WTC11 (cell line): ENCODE measurements around the gene ST8SIA6. TPM values are rescaled to one million over a fixed set of nuclear protein-coding genes. Genes with fewer than 3 reads are reported as not detected.

Experiments used
- ATAC-seq: fragments of 200-7000 bp; cut with Tn5 transposase; 2 replicates; pipeline ENCODE4 v1.10.0; 2021; ENCODE audit warnings: mild to moderate bottlenecking, moderate library complexity
- CTCF ChIA-PET: fragments of 300-600 bp; sonication (Branson Sonifier 250); formaldehyde crosslinking; loops from one replicate; lab custom pipeline; 2021; ENCODE audit warnings: antibody characterized with exemption; lab: Charles Lee
- POLR2A ChIA-PET: fragments of 350-600 bp; sonication (Branson Sonifier 250); formaldehyde crosslinking; loops from one replicate; lab custom pipeline; 2021; ENCODE audit warnings: antibody characterized with exemption; lab: Charles Lee
- DNase-seq: peaks from one replicate; pipeline ENCODE4 v3.0.0; 2021; ENCODE audit warnings: low spot score
- H3K27ac Mint-ChIP-seq: 2 replicates; pipeline ENCODE4 v1.8.0; 2021; ENCODE audit warnings: mixed read lengths
- H3K27me3 Mint-ChIP-seq: 2 replicates; pipeline ENCODE4 v1.8.0; 2021; ENCODE audit warnings: low read depth, mild to moderate bottlenecking, moderate library complexity, mixed read lengths
- H3K36me3 Mint-ChIP-seq: 2 replicates; pipeline ENCODE4 v1.8.0; 2021; ENCODE audit warnings: mixed read lengths
- H3K4me1 Mint-ChIP-seq: 2 replicates; pipeline ENCODE4 v1.8.0; 2022; ENCODE audit warnings: mixed read lengths
- H3K4me3 Mint-ChIP-seq: 2 replicates; pipeline ENCODE4 v1.8.0; 2021; ENCODE audit warnings: mild to moderate bottlenecking, moderate library complexity, mixed read lengths
- H3K9me3 Mint-ChIP-seq: 2 replicates; pipeline ENCODE4 v1.8.0; 2021; ENCODE audit warnings: mixed read lengths
- GABPB1 ChIP-seq: sonication (generic); formaldehyde crosslinking; IDR thresholded peaks from 2 replicates; pipeline ENCODE4 v1.8.1; 2023; ENCODE audit warnings: mild to moderate bottlenecking, missing genetic modification reagents
- IRF2 ChIP-seq: sonication (generic); formaldehyde crosslinking; IDR thresholded peaks from 2 replicates; pipeline ENCODE4 v1.8.0; 2022; ENCODE audit warnings: low read depth, missing genetic modification reagents, borderline replicate concordance
- NFE2L1 ChIP-seq: sonication (generic); formaldehyde crosslinking; IDR thresholded peaks from 2 replicates; pipeline ENCODE4 v1.8.1; 2023; ENCODE audit warnings: missing genetic modification reagents
- NR1H2 ChIP-seq: sonication (generic); formaldehyde crosslinking; IDR thresholded peaks from 2 replicates; pipeline ENCODE4 v1.9.0; 2021; ENCODE audit warnings: mild to moderate bottlenecking, moderate library complexity, missing genetic modification reagents
- PRRX2 ChIP-seq: fragments of 250-450 bp; sonication (Bioruptor Pico); IDR thresholded peaks from 2 replicates; pipeline ENCODE4 v1.8.0; 2021; ENCODE audit warnings: mild to moderate bottlenecking
- SOX15 ChIP-seq: fragments of 250-450 bp; sonication (Bioruptor Pico); IDR thresholded peaks from 2 replicates; pipeline ENCODE4 v1.9.0; 2021; ENCODE audit warnings: mild to moderate bottlenecking
- TEAD4 ChIP-seq: sonication (generic); formaldehyde crosslinking; IDR thresholded peaks from 2 replicates; pipeline ENCODE4 v1.8.0; 2022; ENCODE audit warnings: mild to moderate bottlenecking, missing genetic modification reagents
- TP53 ChIP-seq: sonication (generic); formaldehyde crosslinking; IDR thresholded peaks from 2 replicates; pipeline ENCODE4 v1.8.1; 2023; ENCODE audit warnings: mild to moderate bottlenecking, missing genetic modification reagents
- ZNF671 ChIP-seq: fragments of 250-450 bp; sonication (Bioruptor Pico); IDR thresholded peaks from 2 replicates; pipeline ENCODE4 v1.8.0; 2021; ENCODE audit warnings: mild to moderate bottlenecking
- total RNA-seq: library from RNA; stranded (reverse); gene quantifications from 3 replicates; pipeline ENCODE4 v1.2.3, GENCODE V29; 2021
- TF ChIP-seq, protein P1 (sequence below): fragments of 250-450 bp; sonication (Bioruptor Pico); conservative IDR thresholded peaks from 2 replicates; pipeline ENCODE4 v1.9.0; 2021; ENCODE audit warnings: mild to moderate bottlenecking
- TF ChIP-seq, protein P2 (sequence below): sonication (generic); formaldehyde crosslinking; conservative IDR thresholded peaks from 2 replicates; pipeline ENCODE4 v1.8.1; 2022; ENCODE audit warnings: mild to moderate bottlenecking, missing genetic modification reagents
- TF ChIP-seq, protein P3 (sequence below): sonication (generic); formaldehyde crosslinking; IDR thresholded peaks from 2 replicates; pipeline ENCODE4 v1.8.1; 2022; ENCODE audit warnings: low read depth, mild to moderate bottlenecking, moderate library complexity, missing genetic modification reagents, borderline replicate concordance
- TF ChIP-seq, protein P4 (sequence below): fragments of 250-450 bp; sonication (Bioruptor Pico); IDR thresholded peaks from 2 replicates; pipeline ENCODE4 v1.8.0; 2021; ENCODE audit warnings: mild to moderate bottlenecking
- TF ChIP-seq, protein P5 (sequence below): sonication (generic); formaldehyde crosslinking; IDR thresholded peaks from 2 replicates; pipeline ENCODE4 v1.8.0; 2023; ENCODE audit warnings: missing genetic modification reagents, mild to moderate bottlenecking, borderline replicate concordance
- TF ChIP-seq, protein P6 (sequence below): sonication (generic); formaldehyde crosslinking; IDR thresholded peaks from 2 replicates; pipeline ENCODE4 v1.8.0; 2022; ENCODE audit warnings: mild to moderate bottlenecking, missing genetic modification reagents
- TF ChIP-seq, protein P7 (sequence below): sonication (generic); formaldehyde crosslinking; IDR thresholded peaks from 2 replicates; pipeline ENCODE4 v1.8.1; 2023; ENCODE audit warnings: mild to moderate bottlenecking, missing genetic modification reagents, moderate library complexity
- TF ChIP-seq, protein P8 (sequence below): fragments of 250-450 bp; sonication (Bioruptor Pico); IDR thresholded peaks from 2 replicates; pipeline ENCODE4 v1.9.0; 2021; ENCODE audit warnings: mild to moderate bottlenecking

The ST8SIA6 gene
- total RNA-seq, 1 experiment from 2014 or later, result 3.5 TPM

DNA sequence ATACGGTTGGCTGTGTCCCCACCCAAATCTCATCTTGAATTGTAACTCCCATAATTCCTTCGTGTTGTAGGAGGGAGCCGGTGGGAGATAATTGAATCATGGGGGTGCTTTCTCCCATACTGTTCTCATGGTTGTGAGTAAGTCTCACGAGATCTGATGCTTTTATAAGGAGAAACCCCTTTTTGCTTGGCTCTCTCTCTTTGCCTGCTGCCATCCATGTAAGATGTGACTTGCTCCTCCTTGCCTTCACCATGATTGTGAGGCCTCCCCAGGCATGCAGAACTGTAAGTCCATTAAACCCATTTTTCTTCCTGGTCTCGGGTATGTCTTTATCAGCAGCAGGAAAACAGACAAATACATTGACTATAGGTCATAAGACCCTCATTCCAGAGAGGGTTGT lies 15.9 kb upstream of the ST8SIA6 start:
- Mint-ChIP-seq H3K4me1 (peaks cover 24% of the 10 kb centered on the region), H3K27ac (no peak overlapping the region), H3K36me3 (peaks cover 7% of the 10 kb centered on the region), H3K9me3 (peaks cover 13% of the 10 kb centered on the region), H3K4me3 (no peak overlapping the region), H3K27me3 (peaks cover 2% of the 10 kb centered on the region; the same call in 1 of the 2 replicates)
- TF ChIP-seq, protein P1, sequence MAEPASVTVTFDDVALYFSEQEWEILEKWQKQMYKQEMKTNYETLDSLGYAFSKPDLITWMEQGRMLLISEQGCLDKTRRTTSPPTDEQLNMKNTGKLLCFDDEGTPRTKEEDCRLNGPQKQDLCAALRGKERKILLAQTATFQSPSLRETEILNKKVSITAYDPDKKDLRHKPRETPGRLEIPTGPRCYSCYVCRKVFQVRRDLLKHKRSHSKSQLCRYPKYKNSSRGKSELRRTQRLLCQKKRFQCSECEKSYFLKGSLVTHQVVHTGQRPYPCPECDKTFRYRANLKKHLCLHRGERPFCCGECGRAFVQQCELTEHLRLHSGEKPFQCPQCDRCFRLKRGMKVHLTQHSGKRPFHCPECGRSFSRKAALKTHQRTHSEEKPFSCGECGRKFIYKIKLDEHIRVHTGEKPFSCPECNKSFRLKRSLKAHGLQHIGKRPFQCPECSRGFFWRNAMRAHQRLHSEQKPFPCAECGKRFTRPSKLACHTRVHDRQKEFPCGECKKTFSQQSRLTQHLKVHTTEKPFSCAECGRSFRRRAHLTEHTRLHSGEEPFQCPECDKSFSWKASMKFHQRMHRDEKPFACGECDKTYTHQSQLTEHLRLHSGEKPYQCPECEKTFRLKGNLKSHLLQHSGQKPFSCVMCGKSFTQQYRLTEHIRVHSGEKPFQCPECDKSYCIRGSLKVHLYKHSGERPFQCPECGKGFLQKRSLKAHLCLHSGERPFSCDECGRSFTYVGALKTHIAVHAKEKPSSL (CRISPR knock-in tag), result no peak
- TF ChIP-seq, protein P2, sequence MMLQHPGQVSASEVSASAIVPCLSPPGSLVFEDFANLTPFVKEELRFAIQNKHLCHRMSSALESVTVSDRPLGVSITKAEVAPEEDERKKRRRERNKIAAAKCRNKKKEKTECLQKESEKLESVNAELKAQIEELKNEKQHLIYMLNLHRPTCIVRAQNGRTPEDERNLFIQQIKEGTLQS (CRISPR knock-in tag), result no peak
- TF ChIP-seq TEAD4 (CRISPR knock-in tag) (no peak), TP53 (CRISPR knock-in tag) (no peak), SOX15 (CRISPR knock-in tag) (no peak), ZNF671 (CRISPR knock-in tag) (no peak), NFE2L1 (CRISPR knock-in tag) (no peak), GABPB1 (CRISPR knock-in tag) (no peak), NR1H2 (CRISPR knock-in tag) (no peak), PRRX2 (no peak), IRF2 (CRISPR knock-in tag) (no peak)
- TF ChIP-seq, protein P3, sequence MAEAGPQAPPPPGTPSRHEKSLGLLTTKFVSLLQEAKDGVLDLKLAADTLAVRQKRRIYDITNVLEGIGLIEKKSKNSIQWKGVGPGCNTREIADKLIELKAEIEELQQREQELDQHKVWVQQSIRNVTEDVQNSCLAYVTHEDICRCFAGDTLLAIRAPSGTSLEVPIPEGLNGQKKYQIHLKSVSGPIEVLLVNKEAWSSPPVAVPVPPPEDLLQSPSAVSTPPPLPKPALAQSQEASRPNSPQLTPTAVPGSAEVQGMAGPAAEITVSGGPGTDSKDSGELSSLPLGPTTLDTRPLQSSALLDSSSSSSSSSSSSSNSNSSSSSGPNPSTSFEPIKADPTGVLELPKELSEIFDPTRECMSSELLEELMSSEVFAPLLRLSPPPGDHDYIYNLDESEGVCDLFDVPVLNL (CRISPR knock-in tag), result no peak
- TF ChIP-seq, protein P4, sequence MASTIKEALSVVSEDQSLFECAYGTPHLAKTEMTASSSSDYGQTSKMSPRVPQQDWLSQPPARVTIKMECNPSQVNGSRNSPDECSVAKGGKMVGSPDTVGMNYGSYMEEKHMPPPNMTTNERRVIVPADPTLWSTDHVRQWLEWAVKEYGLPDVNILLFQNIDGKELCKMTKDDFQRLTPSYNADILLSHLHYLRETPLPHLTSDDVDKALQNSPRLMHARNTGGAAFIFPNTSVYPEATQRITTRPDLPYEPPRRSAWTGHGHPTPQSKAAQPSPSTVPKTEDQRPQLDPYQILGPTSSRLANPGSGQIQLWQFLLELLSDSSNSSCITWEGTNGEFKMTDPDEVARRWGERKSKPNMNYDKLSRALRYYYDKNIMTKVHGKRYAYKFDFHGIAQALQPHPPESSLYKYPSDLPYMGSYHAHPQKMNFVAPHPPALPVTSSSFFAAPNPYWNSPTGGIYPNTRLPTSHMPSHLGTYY (CRISPR knock-in tag), result no peak
- TF ChIP-seq, protein P5, sequence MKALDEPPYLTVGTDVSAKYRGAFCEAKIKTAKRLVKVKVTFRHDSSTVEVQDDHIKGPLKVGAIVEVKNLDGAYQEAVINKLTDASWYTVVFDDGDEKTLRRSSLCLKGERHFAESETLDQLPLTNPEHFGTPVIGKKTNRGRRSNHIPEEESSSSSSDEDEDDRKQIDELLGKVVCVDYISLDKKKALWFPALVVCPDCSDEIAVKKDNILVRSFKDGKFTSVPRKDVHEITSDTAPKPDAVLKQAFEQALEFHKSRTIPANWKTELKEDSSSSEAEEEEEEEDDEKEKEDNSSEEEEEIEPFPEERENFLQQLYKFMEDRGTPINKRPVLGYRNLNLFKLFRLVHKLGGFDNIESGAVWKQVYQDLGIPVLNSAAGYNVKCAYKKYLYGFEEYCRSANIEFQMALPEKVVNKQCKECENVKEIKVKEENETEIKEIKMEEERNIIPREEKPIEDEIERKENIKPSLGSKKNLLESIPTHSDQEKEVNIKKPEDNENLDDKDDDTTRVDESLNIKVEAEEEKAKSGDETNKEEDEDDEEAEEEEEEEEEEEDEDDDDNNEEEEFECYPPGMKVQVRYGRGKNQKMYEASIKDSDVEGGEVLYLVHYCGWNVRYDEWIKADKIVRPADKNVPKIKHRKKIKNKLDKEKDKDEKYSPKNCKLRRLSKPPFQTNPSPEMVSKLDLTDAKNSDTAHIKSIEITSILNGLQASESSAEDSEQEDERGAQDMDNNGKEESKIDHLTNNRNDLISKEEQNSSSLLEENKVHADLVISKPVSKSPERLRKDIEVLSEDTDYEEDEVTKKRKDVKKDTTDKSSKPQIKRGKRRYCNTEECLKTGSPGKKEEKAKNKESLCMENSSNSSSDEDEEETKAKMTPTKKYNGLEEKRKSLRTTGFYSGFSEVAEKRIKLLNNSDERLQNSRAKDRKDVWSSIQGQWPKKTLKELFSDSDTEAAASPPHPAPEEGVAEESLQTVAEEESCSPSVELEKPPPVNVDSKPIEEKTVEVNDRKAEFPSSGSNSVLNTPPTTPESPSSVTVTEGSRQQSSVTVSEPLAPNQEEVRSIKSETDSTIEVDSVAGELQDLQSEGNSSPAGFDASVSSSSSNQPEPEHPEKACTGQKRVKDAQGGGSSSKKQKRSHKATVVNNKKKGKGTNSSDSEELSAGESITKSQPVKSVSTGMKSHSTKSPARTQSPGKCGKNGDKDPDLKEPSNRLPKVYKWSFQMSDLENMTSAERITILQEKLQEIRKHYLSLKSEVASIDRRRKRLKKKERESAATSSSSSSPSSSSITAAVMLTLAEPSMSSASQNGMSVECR (CRISPR knock-in tag), result no peak
- TF ChIP-seq, protein P6, sequence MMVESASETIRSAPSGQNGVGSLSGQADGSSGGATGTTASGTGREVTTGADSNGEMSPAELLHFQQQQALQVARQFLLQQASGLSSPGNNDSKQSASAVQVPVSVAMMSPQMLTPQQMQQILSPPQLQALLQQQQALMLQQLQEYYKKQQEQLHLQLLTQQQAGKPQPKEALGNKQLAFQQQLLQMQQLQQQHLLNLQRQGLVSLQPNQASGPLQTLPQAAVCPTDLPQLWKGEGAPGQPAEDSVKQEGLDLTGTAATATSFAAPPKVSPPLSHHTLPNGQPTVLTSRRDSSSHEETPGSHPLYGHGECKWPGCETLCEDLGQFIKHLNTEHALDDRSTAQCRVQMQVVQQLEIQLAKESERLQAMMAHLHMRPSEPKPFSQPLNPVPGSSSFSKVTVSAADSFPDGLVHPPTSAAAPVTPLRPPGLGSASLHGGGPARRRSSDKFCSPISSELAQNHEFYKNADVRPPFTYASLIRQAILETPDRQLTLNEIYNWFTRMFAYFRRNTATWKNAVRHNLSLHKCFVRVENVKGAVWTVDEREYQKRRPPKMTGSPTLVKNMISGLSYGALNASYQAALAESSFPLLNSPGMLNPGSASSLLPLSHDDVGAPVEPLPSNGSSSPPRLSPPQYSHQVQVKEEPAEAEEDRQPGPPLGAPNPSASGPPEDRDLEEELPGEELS, result no peak
- TF ChIP-seq, protein P7, sequence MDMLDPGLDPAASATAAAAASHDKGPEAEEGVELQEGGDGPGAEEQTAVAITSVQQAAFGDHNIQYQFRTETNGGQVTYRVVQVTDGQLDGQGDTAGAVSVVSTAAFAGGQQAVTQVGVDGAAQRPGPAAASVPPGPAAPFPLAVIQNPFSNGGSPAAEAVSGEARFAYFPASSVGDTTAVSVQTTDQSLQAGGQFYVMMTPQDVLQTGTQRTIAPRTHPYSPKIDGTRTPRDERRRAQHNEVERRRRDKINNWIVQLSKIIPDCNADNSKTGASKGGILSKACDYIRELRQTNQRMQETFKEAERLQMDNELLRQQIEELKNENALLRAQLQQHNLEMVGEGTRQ, result no peak
- TF ChIP-seq, protein P8, sequence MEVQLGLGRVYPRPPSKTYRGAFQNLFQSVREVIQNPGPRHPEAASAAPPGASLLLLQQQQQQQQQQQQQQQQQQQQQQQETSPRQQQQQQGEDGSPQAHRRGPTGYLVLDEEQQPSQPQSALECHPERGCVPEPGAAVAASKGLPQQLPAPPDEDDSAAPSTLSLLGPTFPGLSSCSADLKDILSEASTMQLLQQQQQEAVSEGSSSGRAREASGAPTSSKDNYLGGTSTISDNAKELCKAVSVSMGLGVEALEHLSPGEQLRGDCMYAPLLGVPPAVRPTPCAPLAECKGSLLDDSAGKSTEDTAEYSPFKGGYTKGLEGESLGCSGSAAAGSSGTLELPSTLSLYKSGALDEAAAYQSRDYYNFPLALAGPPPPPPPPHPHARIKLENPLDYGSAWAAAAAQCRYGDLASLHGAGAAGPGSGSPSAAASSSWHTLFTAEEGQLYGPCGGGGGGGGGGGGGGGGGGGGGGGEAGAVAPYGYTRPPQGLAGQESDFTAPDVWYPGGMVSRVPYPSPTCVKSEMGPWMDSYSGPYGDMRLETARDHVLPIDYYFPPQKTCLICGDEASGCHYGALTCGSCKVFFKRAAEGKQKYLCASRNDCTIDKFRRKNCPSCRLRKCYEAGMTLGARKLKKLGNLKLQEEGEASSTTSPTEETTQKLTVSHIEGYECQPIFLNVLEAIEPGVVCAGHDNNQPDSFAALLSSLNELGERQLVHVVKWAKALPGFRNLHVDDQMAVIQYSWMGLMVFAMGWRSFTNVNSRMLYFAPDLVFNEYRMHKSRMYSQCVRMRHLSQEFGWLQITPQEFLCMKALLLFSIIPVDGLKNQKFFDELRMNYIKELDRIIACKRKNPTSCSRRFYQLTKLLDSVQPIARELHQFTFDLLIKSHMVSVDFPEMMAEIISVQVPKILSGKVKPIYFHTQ (CRISPR knock-in tag), result no peak
- POLR2A ChIA-PET, result no interaction called here
- no peak for DNase-seq
- no peak for ATAC-seq
- CTCF ChIA-PET, result no interaction called here
